Epithelial cell of proximal tubule (primary cell): ENCODE measurements around the gene MPHOSPH10. TPM values are rescaled to one million over a fixed set of nuclear protein-coding genes. Genes with fewer than 3 reads are reported as not detected.
A peak's percentile ranks its signal among the peaks of the same experiment; 100 is the strongest.

Experiments
- DNase-seq: peaks from one replicate; pipeline ENCODE4 v3.0.0-alpha.2; 2011; ENCODE audit warnings: low read depth
- H3K4me3 ChIP-seq: 2 replicates; pipeline ENCODE4 v1.5.1; 2011; ENCODE audit warnings: low read depth, mild to moderate bottlenecking, low read length
- CTCF ChIP-seq: conservative IDR thresholded peaks from 2 replicates; pipeline ENCODE4 v1.5.1; 2012; ENCODE audit warnings: low read depth, mild to moderate bottlenecking, low read length
- total RNA-seq: library from RNA; depleted of rRNA; stranded (reverse); fragments of >200 nt; gene quantifications from 2 replicates; pipeline ENCODE4 v1.2.3, GENCODE V29; 2015

The MPHOSPH10 gene
- total RNA-seq, 1 donor from 2014 or later: 23.4 TPM

GRCh38 chr2:71148506-71149063 lies 18.2 kb downstream of the MPHOSPH10 start:
- DNase-seq: no peak
- TF ChIP-seq CTCF: no peak
- H3K4me3 ChIP-seq: no peak overlapping the region

- no peak overlapping the region for H3K4me3 ChIP-seq
- no peak for TF ChIP-seq CTCF
- DNase-seq: no peak
Observed at GRCh38 chr2:71150082-71150816, 19.8 kb downstream of the MPHOSPH10 start.

GRCh38 chr2:71151620-71152019 lies 21.2 kb downstream of the MPHOSPH10 start:
- H3K4me3 ChIP-seq: no peak overlapping the region
- no peak for DNase-seq
- TF ChIP-seq CTCF: no peak

- H3K4me3 ChIP-seq: no peak overlapping the region
- no peak for TF ChIP-seq CTCF
- DNase-seq: no peak
Observed at GRCh38 chr2:71153585-71154224, 23.3 kb downstream of the MPHOSPH10 start.

- no peak for DNase-seq
- TF ChIP-seq CTCF: no peak
- H3K4me3 ChIP-seq: no peak overlapping the region
Observed at GRCh38 chr2:71154279-71154678, 23.8 kb downstream of the MPHOSPH10 start.

GRCh38 chr2:71154798-71155197 lies 24.4 kb downstream of the MPHOSPH10 start:
- peak; percentile 30 for TF ChIP-seq CTCF
- DNase-seq: no peak

More at GRCh38 chr2:71154798-71155197, 24.4 kb downstream of the MPHOSPH10 start:
- no peak overlapping the region for H3K4me3 ChIP-seq
